H54 (cell line): ENCODE data around the gene FOXRED2.

Experiments used
- DNase-seq: peaks from one replicate; pipeline ENCODE4 v3.0.0; 2011; ENCODE audit warnings: low spot score, mixed read lengths; ENCODE audit not compliant: insufficient read length
- FAIRE-seq: peaks from 3 replicates; lab custom pipeline; 2011; peaks lifted over from hg19 to GRCh38; lab: Jason Lieb, UNC
- POLR2A ChIP-seq: IDR thresholded peaks from 2 replicates; pipeline ENCODE4 v1.6.1; 2011; ENCODE audit warnings: low read depth, mild to moderate bottlenecking, low read length

FOXRED2 gene

GRCh38 chr22:36470162-36470993 lies 36.5 kb downstream of the FOXRED2 start:
- TF ChIP-seq POLR2A, result no peak
- FAIRE-seq (no peak), DNase-seq (no peak)

GRCh38 chr22:36469094-36469710 lies 37.6 kb downstream of the FOXRED2 start:
- TF ChIP-seq POLR2A, result no peak
- FAIRE-seq, result no peak
- DNase-seq, result no peak

GRCh38 chr22:36467946-36468345 lies 38.9 kb downstream of the FOXRED2 start:
- TF ChIP-seq POLR2A, result no peak
- DNase-seq (peak; percentile 50), FAIRE-seq (no peak)

- peak; percentile 58 for DNase-seq
Observed at GRCh38 chr22:36467042-36467810, 39.6 kb downstream of the FOXRED2 start.

GRCh38 chr22:36466258-36466657 lies 40.6 kb downstream of the FOXRED2 start:
- no peak for TF ChIP-seq POLR2A
- FAIRE-seq, result no peak
- no peak for DNase-seq

More at GRCh38 chr22:36467042-36467810, 39.6 kb downstream of the FOXRED2 start:
- no peak for FAIRE-seq
- no peak for TF ChIP-seq POLR2A

- no peak for TF ChIP-seq POLR2A
- DNase-seq (peak; percentile 64), FAIRE-seq (no peak)
Observed at GRCh38 chr22:36465232-36466021, 41.4 kb downstream of the FOXRED2 start.

- FAIRE-seq, result no peak
- TF ChIP-seq POLR2A, result no peak
Observed at GRCh38 chr22:36464715-36465231, 42.1 kb downstream of the FOXRED2 start.

GRCh38 chr22:36463783-36464184 lies 43.1 kb downstream of the FOXRED2 start:
- TF ChIP-seq POLR2A, result no peak
- no peak for FAIRE-seq
- no peak for DNase-seq

More at GRCh38 chr22:36464715-36465231, 42.1 kb downstream of the FOXRED2 start:
- no peak for DNase-seq

- no peak for TF ChIP-seq POLR2A
- peak; percentile 74 for DNase-seq
- peak; percentile 27 for FAIRE-seq
Observed at GRCh38 chr22:36461665-36462649, 44.9 kb downstream of the FOXRED2 start.

- FAIRE-seq (no peak), DNase-seq (no peak)
Observed at GRCh38 chr22:36460202-36460601, 46.6 kb downstream of the FOXRED2 start.

GRCh38 chr22:36457688-36458450 lies 49.0 kb downstream of the FOXRED2 start:
- DNase-seq (no peak), FAIRE-seq (no peak)
- no peak for TF ChIP-seq POLR2A

More at GRCh38 chr22:36460202-36460601, 46.6 kb downstream of the FOXRED2 start:
- no peak for TF ChIP-seq POLR2A
